HepG2 (cell line): Measurements from ENCODE around the gene SRSF7. TPM values are rescaled to one million over a fixed set of nuclear protein-coding genes. Genes with fewer than 3 reads are reported as not detected.

ENCODE experiments used
- HMGXB4 ChIP-seq, 2 experiments: sonication (generic) in 1 of 2; formaldehyde crosslinking in 1 of 2; IDR thresholded peaks; 2 replicates each; pipeline versions ENCODE4 v1.4.0 to v1.6.1; 2018 to 2020; ENCODE audit warnings: missing genetic modification reagents in 2 of 2, borderline replicate concordance in 1 of 2, low read depth in 1 of 2, mild to moderate bottlenecking in 1 of 2, missing biosample characterization in 1 of 2
- HNF1A ChIP-seq, 2 experiments: sonication (generic) in 1 of 2; formaldehyde crosslinking in 1 of 2; IDR thresholded peaks; 2 replicates each; pipeline versions ENCODE4 v1.4.0 to v1.6.1; 2016 to 2020; ENCODE audit warnings: borderline replicate concordance in 1 of 2, low read depth in 1 of 2, mild to moderate bottlenecking in 1 of 2, missing genetic modification reagents in 1 of 2
- KMT2B ChIP-seq: IDR thresholded peaks from 2 replicates; pipeline ENCODE4 v1.6.1; 2016; ENCODE audit warnings: missing genetic modification reagents, missing compliant biosample characterization
- NCOA1 ChIP-seq: sonication (generic); formaldehyde crosslinking; IDR thresholded peaks from 2 replicates; pipeline ENCODE4 v1.9.0; 2021; ENCODE audit warnings: missing genetic modification reagents
- NFE2L1 ChIP-seq: sonication (generic); formaldehyde crosslinking; IDR thresholded peaks from 2 replicates; pipeline ENCODE4 v1.4.0; 2020; ENCODE audit warnings: missing genetic modification reagents, mild to moderate bottlenecking, borderline replicate concordance
- NFIC ChIP-seq: IDR thresholded peaks from 2 replicates; pipeline ENCODE4 v1.6.1; 2012; ENCODE audit warnings: mild to moderate bottlenecking, low read length, inconsistent platforms
- RAD21 ChIP-seq: fragments of 450-650 bp; formaldehyde crosslinking; IDR thresholded peaks from 2 replicates; pipeline ENCODE4 v1.5.0; 2020; ENCODE audit warnings: mild to moderate bottlenecking
- SMAD3 ChIP-seq: sonication (generic); formaldehyde crosslinking; IDR thresholded peaks from 2 replicates; pipeline ENCODE4 v1.4.0; 2020; ENCODE audit warnings: missing genetic modification reagents
- SMC3 ChIP-seq: IDR thresholded peaks from 2 replicates; pipeline ENCODE4 v1.6.1; 2011; ENCODE audit warnings: low read length, improper control_type of control experiment
- TBX2 ChIP-seq: sonication (generic); formaldehyde crosslinking; IDR thresholded peaks from 2 replicates; pipeline ENCODE4 v1.5.0; 2020; ENCODE audit warnings: missing genetic modification reagents, mild to moderate bottlenecking, borderline replicate concordance
- THAP11 ChIP-seq: IDR thresholded peaks from 2 replicates; pipeline ENCODE4 v1.6.1; 2016; ENCODE audit warnings: missing biosample characterization, missing genetic modification reagents
- TRIM22 ChIP-seq: fragments of 450-650 bp; IDR thresholded peaks from 2 replicates; pipeline ENCODE4 v1.6.1; 2017
- U2AF2 ChIP-seq: fragments of 200-400 bp; formaldehyde crosslinking; IDR thresholded peaks from 2 replicates; pipeline ENCODE4 v1.6.1; 2017; ENCODE audit warnings: low read depth, mild to moderate bottlenecking, low read length
- ZNF205 ChIP-seq: IDR thresholded peaks from 2 replicates; pipeline ENCODE4 v1.6.1; 2018; ENCODE audit warnings: missing biosample characterization, missing genetic modification reagents
- ZNF550 ChIP-seq: sonication (generic); formaldehyde crosslinking; IDR thresholded peaks from 2 replicates; pipeline ENCODE4 v1.4.0; 2020; ENCODE audit warnings: mild to moderate bottlenecking, missing genetic modification reagents, borderline replicate concordance
- ZNF639 ChIP-seq: conservative IDR thresholded peaks from 2 replicates; pipeline ENCODE4 v1.6.1; 2018; ENCODE audit warnings: missing genetic modification reagents
- ZNF75D ChIP-seq: sonication (generic); formaldehyde crosslinking; IDR thresholded peaks from 2 replicates; pipeline ENCODE4 v1.8.1; 2023; ENCODE audit warnings: missing genetic modification reagents, mild to moderate bottlenecking, borderline replicate concordance
- ZXDC ChIP-seq: sonication (generic); formaldehyde crosslinking; IDR thresholded peaks from 2 replicates; pipeline ENCODE4 v1.5.0; 2020; ENCODE audit warnings: mild to moderate bottlenecking, missing genetic modification reagents
- polyA plus RNA-seq, 8 experiments: library from polyadenylated mRNA; depleted of rRNA in 3 of 8; stranded (reverse) in 7 of 8; unstranded in 1 of 8; fragments of >200 nt; fragmentation: Illumina TruSeq in 4 of 8; extraction: Trizol in 4 of 8; gene quantifications; 2 replicates each; pipeline versions ENCODE4 v1.2.1 to v1.2.3, GENCODE V29; 2011 to 2016; ENCODE audit warnings: low read depth in 4 of 8, missing spikeins in 1 of 8, mixed read lengths in 1 of 8; ENCODE audit not compliant: insufficient read depth in 1 of 8
- total RNA-seq, 5 experiments: library from RNA; depleted of rRNA; stranded (reverse); fragments of >200 nt; fragmentation: Illumina TruSeq; extraction: Trizol; gene quantifications; 2 replicates each; pipeline ENCODE4 v1.2.3, GENCODE V29; 2016; ENCODE audit warnings: low read depth in 1 of 5

The SRSF7 gene
- total and polyA plus RNA-seq, 2 of the 13 experiments (the other 11 are each of a cell fraction or from before 2014, with no cell fraction given), result 172 to 275 TPM

GRCh38 chr2:38731684-38732221 lies 19.4 kb downstream of the SRSF7 start (continued):
- peak; percentile 81; the same call in 1 of the 2 replicates for TF ChIP-seq TBX2 (CRISPR knock-in tag)
- peak; percentile 39; the same call in 1 of the 2 replicates for TF ChIP-seq KMT2B (CRISPR knock-in tag)
- 0 out of 2 replicates have a peak, but pooled peaks have one; percentile 28 for TF ChIP-seq RAD21
- TF ChIP-seq ZNF75D (CRISPR knock-in tag), result no peak
- TF ChIP-seq SMAD3 (CRISPR knock-in tag), result no peak
- TF ChIP-seq NFE2L1 (CRISPR knock-in tag), result no peak
- TF ChIP-seq NFIC, result no peak
- no peak for TF ChIP-seq U2AF2
- no peak for TF ChIP-seq ZNF639
- TF ChIP-seq SMC3, result peak; percentile 13; the same call in 1 of the 2 replicates
- peak; percentile 70 for TF ChIP-seq THAP11
- TF ChIP-seq ZNF550 (CRISPR knock-in tag), result no peak
- TF ChIP-seq HNF1A (IDR thresholded peaks at IDR 0.05; ENCODE audit: low read depth), result no peak
- TF ChIP-seq HNF1A (CRISPR knock-in tag; IDR thresholded peaks at IDR 0.05; ENCODE audit: borderline replicate concordance), result no peak
- TF ChIP-seq ZNF205, result no peak
- no peak for TF ChIP-seq TRIM22
- no peak for TF ChIP-seq ZXDC (CRISPR knock-in tag)
- TF ChIP-seq HMGXB4 (CRISPR knock-in tag; IDR thresholded peaks at IDR 0.05; ENCODE audit: borderline replicate concordance in 1 of 2, low read depth in 1 of 2), result 0 out of 4 replicates have a peak, but pooled peaks of 1 of the 2 experiments have one; percentile 39
- no peak for TF ChIP-seq NCOA1 (CRISPR knock-in tag)
